GM12878 (cell line): ENCODE data around the gene OPN1SW. TPM values are rescaled to one million over a fixed set of nuclear protein-coding genes. Genes with fewer than 3 reads are reported as not detected.

Experiments used
- ATAC-seq: fragments of 200-7000 bp; cut with Tn5 transposase; 3 replicates; pipeline ENCODE4 v1.9.1; 2020; ENCODE audit warnings: mild to moderate bottlenecking, moderate library complexity
- BruUV-seq: library from RNA; stranded (reverse); fragments of 400-500 nt; replicated peaks from 2 replicates; lab custom pipeline; 2021; lab: Mats Ljungman, UMichigan
- CTCF ChIA-PET: fragments of 300-600 bp; sonication (Branson Sonifier 250); formaldehyde crosslinking; extraction: SDS; loops from one replicate; lab custom pipeline; 2021; ENCODE audit warnings: inconsistent platforms; lab: Yijun Ruan, JAX
- POLR2A ChIA-PET: fragments of 350-600 bp; formaldehyde crosslinking; extraction: SDS; loops from one replicate; lab custom pipeline; 2021; ENCODE audit warnings: inconsistent platforms; lab: Charles Lee
- RAD21 ChIA-PET: fragments of 300-600 bp; sonication (Branson Sonifier 250); formaldehyde crosslinking; loops from one replicate; lab custom pipeline; 2023; ENCODE audit warnings: antibody characterized with exemption; ENCODE audit not compliant: unreplicated experiment; lab: Charles Lee
- SMC1A ChIA-PET: fragments of 300-600 bp; sonication (Branson Sonifier 250); formaldehyde crosslinking; loops from one replicate; lab custom pipeline; 2023; ENCODE audit not compliant: unreplicated experiment, uncharacterized antibody; lab: Charles Lee
- DNase-seq: peaks from one replicate; pipeline ENCODE4 v3.0.0-alpha.2; 2011; ENCODE audit warnings: low read depth, low spot score
- FAIRE-seq: peaks from 3 replicates; lab custom pipeline; 2011; peaks lifted over from hg19 to GRCh38; lab: Jason Lieb, UNC
- H2AFZ ChIP-seq: 2 replicates; pipeline ENCODE4 v1.6.0; 2011; ENCODE audit warnings: low read depth, low read length, control low read depth; ENCODE audit not compliant: control insufficient read depth
- H3K27ac ChIP-seq: 2 replicates; pipeline ENCODE4 v1.5.1; 2011; ENCODE audit warnings: control low read depth; ENCODE audit not compliant: control insufficient read depth, insufficient read depth
- H3K27me3 ChIP-seq, 2 experiments: replicated peaks in 1 of 2; 2 replicates each; pipeline versions ENCODE4 v1.6.0 to v1.6.1; 2011; ENCODE audit warnings: low read length in 1 of 2; ENCODE audit not compliant: control insufficient read depth in 2 of 2, insufficient read depth in 2 of 2
- H3K36me3 ChIP-seq, 2 experiments: 2 replicates each; pipeline ENCODE4 v1.5.1; 2011; ENCODE audit warnings: low read length in 1 of 2; ENCODE audit not compliant: control insufficient read depth in 2 of 2, insufficient read depth in 2 of 2
- H3K4me1 ChIP-seq: 2 replicates; pipeline ENCODE4 v1.6.1; 2011; ENCODE audit warnings: mild to moderate bottlenecking, low read length, moderate library complexity, mixed read lengths; ENCODE audit not compliant: control insufficient read depth, insufficient read depth
- H3K4me2 ChIP-seq: 2 replicates; pipeline ENCODE4 v1.6.0; 2011; ENCODE audit warnings: control low read depth; ENCODE audit not compliant: control insufficient read depth, insufficient read depth
- H3K4me3 ChIP-seq: fragments of 200-600 bp; sonication (generic); 2 replicates; pipeline ENCODE4 v1.5.1; 2016
- H3K79me2 ChIP-seq: 2 replicates; pipeline ENCODE4 v1.6.0; 2011; ENCODE audit warnings: low read length; ENCODE audit not compliant: control insufficient read depth, insufficient read depth
- H3K9ac ChIP-seq: 2 replicates; pipeline ENCODE4 v1.8.0; 2011; ENCODE audit warnings: low read length, control low read depth, mixed read lengths; ENCODE audit not compliant: control insufficient read depth, insufficient read depth
- H3K9me3 ChIP-seq: replicated peaks from 3 replicates; pipeline ENCODE4 v1.5.1; 2011; ENCODE audit warnings: mild to moderate bottlenecking, low read length; ENCODE audit not compliant: control insufficient read depth, insufficient read depth
- H4K20me1 ChIP-seq: 2 replicates; pipeline ENCODE4 v1.6.0; 2011; ENCODE audit not compliant: control insufficient read depth, insufficient read depth
- BRCA1 ChIP-seq: IDR thresholded peaks from 2 replicates; pipeline ENCODE4 v1.6.1; 2011; ENCODE audit warnings: low read depth, low read length, improper control_type of control experiment
- CEBPB ChIP-seq, 2 experiments: fragments of 150-350 bp in 1 of 2; IDR thresholded peaks; 2 replicates each; pipeline ENCODE4 v1.6.1; 2012 to 2014; ENCODE audit warnings: low read depth in 2 of 2, low read length in 2 of 2, borderline replicate concordance in 1 of 2, inconsistent platforms in 1 of 2
- HDGF ChIP-seq: fragments of 450-650 bp; IDR thresholded peaks from 2 replicates; pipeline ENCODE4 v1.6.1; 2016; ENCODE audit warnings: antibody characterized with exemption
- IRF5 ChIP-seq: fragments of 450-650 bp; IDR thresholded peaks from 2 replicates; pipeline ENCODE4 v1.6.1; 2017; ENCODE audit warnings: borderline replicate concordance
- LARP7 ChIP-seq: fragments of 450-650 bp; IDR thresholded peaks from 2 replicates; pipeline ENCODE4 v1.6.1; 2017; ENCODE audit warnings: mild to moderate bottlenecking
- MYB ChIP-seq: fragments of 150-350 bp; IDR thresholded peaks from 2 replicates; pipeline ENCODE4 v1.6.1; 2014; ENCODE audit warnings: mild to moderate bottlenecking, low read depth, low read length, borderline replicate concordance
- MYC ChIP-seq: IDR thresholded peaks from 2 replicates; pipeline ENCODE4 v1.6.1; 2011; ENCODE audit warnings: mild to moderate bottlenecking, low read length, moderate library complexity, inconsistent platforms; ENCODE audit not compliant: insufficient read depth, insufficient replicate concordance, insufficient read length, severe bottlenecking
- NR2C1 ChIP-seq: fragments of 450-650 bp; IDR thresholded peaks from 2 replicates; pipeline ENCODE4 v1.6.1; 2017; ENCODE audit warnings: antibody characterized with exemption, mild to moderate bottlenecking, moderate library complexity
- RELB ChIP-seq: fragments of 450-650 bp; IDR thresholded peaks from 2 replicates; pipeline ENCODE4 v1.6.1; 2017; ENCODE audit warnings: low read depth, mild to moderate bottlenecking, moderate library complexity
- ZNF207 ChIP-seq: fragments of 450-650 bp; IDR thresholded peaks from 2 replicates; pipeline ENCODE4 v1.6.1; 2014; ENCODE audit warnings: antibody characterized with exemption, mild to moderate bottlenecking, borderline replicate concordance
- ZSCAN29 ChIP-seq: fragments of 450-650 bp; IDR thresholded peaks from 2 replicates; pipeline ENCODE4 v1.6.1; 2017; ENCODE audit warnings: mild to moderate bottlenecking, moderate library complexity
- WGBS: methylation state at CpG from one replicate; pipeline ENCODE4 v1.1.6; 2016; ENCODE audit warnings: low lambda C conversion rate; ENCODE audit not compliant: insufficient replicate concordance, insufficient coverage; ENCODE audit errors: missing lambda C conversion rate; 5-methylcytosine and 5-hydroxymethylcytosine counted together
- in situ Hi-C: fragments of 300-500 bp; cut with MboI; formaldehyde crosslinking; loops from 9 replicates; pipeline ENCODE4 v1.14.3; 2018; ENCODE audit warnings: mixed read lengths
- intact Hi-C: fragments of 100-400 bp; cut with micrococcal nuclease; formaldehyde crosslinking; loops from one replicate; pipeline ENCODE4 v1.14.2; 2022; ENCODE audit not compliant: unreplicated experiment
- polyA plus RNA-seq, 11 experiments: library from polyadenylated mRNA; depleted of rRNA in 4 of 11; unstranded in 6 of 11; stranded (reverse) in 5 of 11; fragments of >200 nt; fragmentation: Nextera tagmentation in 4 of 11; fragmentation: Illumina TruSeq in 1 of 11; extraction: Ambion mirVana in 4 of 11; extraction: Trizol in 1 of 11; gene quantifications; 1 replicate in 1 of 11; 2 replicates in 10 of 11; pipeline versions ENCODE4 v1.2.1 to v1.2.3, GENCODE V29; 2011 to 2016; ENCODE audit warnings: inconsistent platforms in 2 of 11, missing spikeins in 2 of 11, low read depth in 1 of 11
- total RNA-seq, 4 experiments: library from RNA; depleted of rRNA in 3 of 4; stranded (reverse); fragments of >200 nt in 3 of 4; fragmentation: Illumina TruSeq in 1 of 4; extraction: Trizol in 1 of 4; gene quantifications; 2 replicates each; pipeline versions ENCODE4 v1.2.1 to v1.2.3, GENCODE V29; 2013 to 2021
- TF ChIP-seq, protein P1 (sequence below): fragments of 450-650 bp; IDR thresholded peaks from 2 replicates; pipeline ENCODE4 v1.6.1; 2016; ENCODE audit warnings: mild to moderate bottlenecking
- TF ChIP-seq, protein P2 (sequence below): IDR thresholded peaks from 2 replicates; pipeline ENCODE4 v1.6.1; 2011; ENCODE audit warnings: low read depth, low read length, improper control_type of control experiment, borderline replicate concordance
- TF ChIP-seq, protein P3 (sequence below): fragments of 450-650 bp; IDR thresholded peaks from 2 replicates; pipeline ENCODE4 v1.6.1; 2018; ENCODE audit warnings: mild to moderate bottlenecking, low read depth, moderate library complexity; ENCODE audit not compliant: partially characterized antibody

Gene OPN1SW
- total and polyA plus RNA-seq, 10 of the 15 experiments (the other 5 are each of a cell fraction or from before 2014, with no cell fraction given): 0.11 to 0.35 (median 0.19) TPM; not detected in 6

DNA sequence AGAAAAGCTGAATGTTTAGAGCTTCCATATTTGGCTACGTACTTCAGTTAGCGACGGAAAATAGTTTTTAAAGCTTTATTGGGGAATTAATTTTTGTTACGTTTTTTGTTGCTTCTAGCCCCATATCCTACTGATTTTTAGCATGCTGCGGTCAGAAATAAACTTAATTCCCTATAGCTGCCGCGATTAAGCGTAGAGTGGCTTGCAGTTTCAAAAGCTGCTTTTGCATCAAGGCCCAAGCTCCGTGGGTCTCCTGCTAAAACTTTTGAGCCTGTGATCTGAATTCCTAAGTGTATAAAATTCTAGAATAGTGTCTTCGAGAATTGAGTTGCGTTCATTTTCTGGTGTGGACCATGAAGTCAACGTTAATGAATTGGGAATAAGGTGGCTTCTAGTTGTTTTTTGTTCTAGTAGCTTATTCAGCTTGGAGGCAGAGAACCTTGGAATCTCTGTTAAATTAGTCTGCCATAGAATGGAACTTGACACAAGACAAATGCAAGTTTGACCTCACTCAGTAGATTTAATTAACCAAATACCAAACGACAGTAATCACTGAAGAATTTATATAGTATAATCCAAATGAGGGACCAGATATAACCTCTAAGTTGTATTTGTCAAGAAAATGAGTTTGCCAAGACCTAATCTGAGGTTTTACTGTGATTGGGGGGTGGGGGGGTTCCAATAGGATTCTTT, 35.5 kb downstream of the OPN1SW start:
- BruUV-seq: TSS peak; percentile 69
- H3K27ac ChIP-seq: peak overlapping the region; percentile 91
- ATAC-seq (no peak), FAIRE-seq (no peak), DNase-seq (no peak)
- H2AFZ ChIP-seq: peak overlapping the region; percentile 92
- H3K79me2 ChIP-seq: peaks cover 61% of the 10 kb centered on the region
- in situ Hi-C loops: no loop called here
- RAD21 ChIA-PET: interaction anchor here (0.6 to 2.2 kb wide), 11 partner anchors 16 to 473 kb away, joined by 3 to 7 read pairs (median 5); partner anchors contain the start of gene ATP6V1F
- peak overlapping the region; percentile 73 for H3K4me2 ChIP-seq
- H4K20me1 ChIP-seq: no peaks in the 10 kb centered on the region
- peak overlapping the region; percentile 95 for H3K9ac ChIP-seq
- peak overlapping the region; percentile 87 for H3K4me3 ChIP-seq
- SMC1A ChIA-PET: interaction anchor here (0.8 to 3.2 kb wide), 11 partner anchors 8 to 352 kb away, joined by 3 to 16 read pairs (median 4); no protein-coding TSS in a partner anchor
- H3K27me3 ChIP-seq: no peaks in the 10 kb centered on the region
- peaks cover 5% of the 10 kb centered on the region; the same call in 1 of the 2 replicates for H3K4me1 ChIP-seq
- H3K36me3 ChIP-seq: no peaks in the 10 kb centered on the region
- H3K9me3 ChIP-seq: no peaks in the 10 kb centered on the region
- intact Hi-C loops: loop anchor here (5.0 kb wide), 1 partner anchor 122 kb away; the partner anchor contains the start of gene ATP6V1F
- POLR2A ChIA-PET: interaction anchor here (0.6 to 4.0 kb wide), 10 partner anchors 8 to 324 kb away, joined by 3 to 25 read pairs (median 3); no protein-coding TSS in a partner anchor
- CTCF ChIA-PET: interaction anchor here (0.6 to 2.7 kb wide), 14 partner anchors 15 to 876 kb away, joined by 3 to 13 read pairs (median 4); partner anchors contain the start of genes ATP6V1F and GARIN1A
- 4% methylated on average over 13 of the region's 13 CpGs for WGBS
- TF ChIP-seq, protein P1, sequence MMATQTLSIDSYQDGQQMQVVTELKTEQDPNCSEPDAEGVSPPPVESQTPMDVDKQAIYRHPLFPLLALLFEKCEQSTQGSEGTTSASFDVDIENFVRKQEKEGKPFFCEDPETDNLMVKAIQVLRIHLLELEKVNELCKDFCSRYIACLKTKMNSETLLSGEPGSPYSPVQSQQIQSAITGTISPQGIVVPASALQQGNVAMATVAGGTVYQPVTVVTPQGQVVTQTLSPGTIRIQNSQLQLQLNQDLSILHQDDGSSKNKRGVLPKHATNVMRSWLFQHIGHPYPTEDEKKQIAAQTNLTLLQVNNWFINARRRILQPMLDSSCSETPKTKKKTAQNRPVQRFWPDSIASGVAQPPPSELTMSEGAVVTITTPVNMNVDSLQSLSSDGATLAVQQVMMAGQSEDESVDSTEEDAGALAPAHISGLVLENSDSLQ: no peak
- TF ChIP-seq MYB: no peak
- no peak for TF ChIP-seq MYC
- no peak for TF ChIP-seq HDGF
- TF ChIP-seq CEBPB (IDR thresholded peaks at IDR 0.05; ENCODE audit: borderline replicate concordance in 1 of 2, low read depth in 2 of 2, low read length in 2 of 2): no peak
- TF ChIP-seq ZNF207: no peak
- TF ChIP-seq RELB: no peak
- no peak for TF ChIP-seq NR2C1
- no peak for TF ChIP-seq BRCA1
- TF ChIP-seq, protein P2, sequence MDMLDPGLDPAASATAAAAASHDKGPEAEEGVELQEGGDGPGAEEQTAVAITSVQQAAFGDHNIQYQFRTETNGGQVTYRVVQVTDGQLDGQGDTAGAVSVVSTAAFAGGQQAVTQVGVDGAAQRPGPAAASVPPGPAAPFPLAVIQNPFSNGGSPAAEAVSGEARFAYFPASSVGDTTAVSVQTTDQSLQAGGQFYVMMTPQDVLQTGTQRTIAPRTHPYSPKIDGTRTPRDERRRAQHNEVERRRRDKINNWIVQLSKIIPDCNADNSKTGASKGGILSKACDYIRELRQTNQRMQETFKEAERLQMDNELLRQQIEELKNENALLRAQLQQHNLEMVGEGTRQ: no peak
- TF ChIP-seq LARP7: no peak
- no peak for TF ChIP-seq ZSCAN29
- TF ChIP-seq IRF5: no peak
- TF ChIP-seq, protein P3, sequence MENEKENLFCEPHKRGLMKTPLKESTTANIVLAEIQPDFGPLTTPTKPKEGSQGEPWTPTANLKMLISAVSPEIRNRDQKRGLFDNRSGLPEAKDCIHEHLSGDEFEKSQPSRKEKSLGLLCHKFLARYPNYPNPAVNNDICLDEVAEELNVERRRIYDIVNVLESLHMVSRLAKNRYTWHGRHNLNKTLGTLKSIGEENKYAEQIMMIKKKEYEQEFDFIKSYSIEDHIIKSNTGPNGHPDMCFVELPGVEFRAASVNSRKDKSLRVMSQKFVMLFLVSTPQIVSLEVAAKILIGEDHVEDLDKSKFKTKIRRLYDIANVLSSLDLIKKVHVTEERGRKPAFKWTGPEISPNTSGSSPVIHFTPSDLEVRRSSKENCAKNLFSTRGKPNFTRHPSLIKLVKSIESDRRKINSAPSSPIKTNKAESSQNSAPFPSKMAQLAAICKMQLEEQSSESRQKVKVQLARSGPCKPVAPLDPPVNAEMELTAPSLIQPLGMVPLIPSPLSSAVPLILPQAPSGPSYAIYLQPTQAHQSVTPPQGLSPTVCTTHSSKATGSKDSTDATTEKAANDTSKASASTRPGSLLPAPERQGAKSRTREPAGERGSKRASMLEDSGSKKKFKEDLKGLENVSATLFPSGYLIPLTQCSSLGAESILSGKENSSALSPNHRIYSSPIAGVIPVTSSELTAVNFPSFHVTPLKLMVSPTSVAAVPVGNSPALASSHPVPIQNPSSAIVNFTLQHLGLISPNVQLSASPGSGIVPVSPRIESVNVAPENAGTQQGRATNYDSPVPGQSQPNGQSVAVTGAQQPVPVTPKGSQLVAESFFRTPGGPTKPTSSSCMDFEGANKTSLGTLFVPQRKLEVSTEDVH: no peak
